Fibroblast of the aortic adventitia (primary cell): ENCODE data around the gene RBM5. TPM values are rescaled to one million over a fixed set of nuclear protein-coding genes. Genes with fewer than 3 reads are reported as not detected.

ENCODE experiments used
- DNase-seq: peaks from one replicate; pipeline ENCODE4 v3.0.0-alpha.2; 2010; ENCODE audit warnings: low read depth
- H3K4me3 ChIP-seq: 2 replicates; pipeline ENCODE4 v1.5.1; 2011; ENCODE audit warnings: low read depth, mild to moderate bottlenecking, control low read depth, low read length, moderate library complexity
- CTCF ChIP-seq: IDR thresholded peaks from 2 replicates; pipeline ENCODE4 v1.5.1; 2011; ENCODE audit warnings: mild to moderate bottlenecking, low read length, control low read depth, inconsistent platforms; ENCODE audit not compliant: insufficient read depth
- total RNA-seq: library from RNA; depleted of rRNA; stranded (reverse); fragments of >200 nt; gene quantifications from 2 replicates; pipeline ENCODE4 v1.2.3, GENCODE V29; 2012; ENCODE audit warnings: low replicate concordance

The RBM5 gene
- total RNA-seq, 1 donor = 142 TPM

- no peak overlapping the region for H3K4me3 ChIP-seq
- no peak for TF ChIP-seq CTCF
- DNase-seq = peak; percentile 33
Observed at GRCh38 chr3:50157827-50158529, 69.3 kb downstream of the RBM5 start.

GRCh38 chr3:50158530-50159146, 69.9 kb downstream of the RBM5 start:
- TF ChIP-seq CTCF = no peak
- DNase-seq = no peak
- no peak overlapping the region for H3K4me3 ChIP-seq

GRCh38 chr3:50160561-50160983, 71.9 kb downstream of the RBM5 start:
- DNase-seq = peak; percentile 45
- TF ChIP-seq CTCF = no peak

GRCh38 chr3:50161320-50161719, 72.6 kb downstream of the RBM5 start:
- no peak overlapping the region for H3K4me3 ChIP-seq
- DNase-seq = no peak
- TF ChIP-seq CTCF = no peak

More at GRCh38 chr3:50160561-50160983, 71.9 kb downstream of the RBM5 start:
- H3K4me3 ChIP-seq = no peak overlapping the region

- DNase-seq = no peak
- TF ChIP-seq CTCF = no peak
Observed at GRCh38 chr3:50162034-50162883, 73.5 kb downstream of the RBM5 start.

GRCh38 chr3:50163572-50164455, 75.1 kb downstream of the RBM5 start:
- DNase-seq = peak; percentile 98
- no peak for TF ChIP-seq CTCF
- no peak overlapping the region for H3K4me3 ChIP-seq

More at GRCh38 chr3:50162034-50162883, 73.5 kb downstream of the RBM5 start:
- H3K4me3 ChIP-seq = no peak overlapping the region
